Hematopoietic multipotent progenitor cell treated with erythropoietin and hydrocortisone succinate and interleukin-3 and kit ligand, for 15 days (in vitro differentiated cells): ENCODE measurements around the gene LSM2.
A peak's percentile ranks its signal among the peaks of the same experiment; 100 is the strongest.

Source experiments
- DNase-seq: peaks from one replicate; pipeline ENCODE4 v3.0.0-alpha.2; 2015; ENCODE audit warnings: low spot score

LSM2 gene

DNA sequence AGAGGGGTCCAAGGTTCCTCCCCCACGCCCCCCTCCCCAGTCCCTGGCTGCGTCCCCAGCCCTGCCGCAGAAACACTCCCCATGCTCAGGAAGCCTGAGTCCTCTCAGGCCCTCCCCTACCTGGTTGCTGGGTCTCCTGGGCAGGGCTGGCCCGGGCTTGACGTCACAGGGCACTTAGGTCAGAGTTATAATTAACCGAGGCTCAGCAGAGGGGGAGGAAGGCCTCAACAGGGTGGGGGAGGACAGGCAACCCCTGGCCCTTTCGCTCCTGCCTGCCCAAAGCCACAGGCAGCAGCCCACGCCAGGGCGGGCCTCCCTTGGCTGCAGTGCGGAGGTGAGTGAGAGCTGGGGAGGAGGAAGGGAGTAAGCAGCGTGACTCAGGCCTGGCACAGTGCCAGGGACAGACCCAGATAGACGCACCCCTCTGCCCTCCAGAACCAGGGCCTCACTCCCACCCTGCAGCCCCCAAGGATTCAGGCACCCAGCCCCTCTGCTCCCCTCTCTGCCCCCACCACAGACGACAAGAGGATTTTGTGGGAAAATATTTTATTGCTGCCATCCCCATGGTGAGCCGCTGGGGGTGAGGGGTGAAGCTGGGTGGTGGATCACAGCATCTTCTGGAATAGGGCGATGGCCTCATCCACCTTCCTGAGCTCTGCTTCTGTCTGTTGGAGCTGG is 29.6 kb downstream of the LSM2 start, which contains the start of gene VWA7:
Gene VWA7, minus strand, starts transcription at position 340 of the 678 bp plus-strand sequence. CDS start 549 bp downstream, outside the sequence.
- peak; percentile 78 for DNase-seq

DNA sequence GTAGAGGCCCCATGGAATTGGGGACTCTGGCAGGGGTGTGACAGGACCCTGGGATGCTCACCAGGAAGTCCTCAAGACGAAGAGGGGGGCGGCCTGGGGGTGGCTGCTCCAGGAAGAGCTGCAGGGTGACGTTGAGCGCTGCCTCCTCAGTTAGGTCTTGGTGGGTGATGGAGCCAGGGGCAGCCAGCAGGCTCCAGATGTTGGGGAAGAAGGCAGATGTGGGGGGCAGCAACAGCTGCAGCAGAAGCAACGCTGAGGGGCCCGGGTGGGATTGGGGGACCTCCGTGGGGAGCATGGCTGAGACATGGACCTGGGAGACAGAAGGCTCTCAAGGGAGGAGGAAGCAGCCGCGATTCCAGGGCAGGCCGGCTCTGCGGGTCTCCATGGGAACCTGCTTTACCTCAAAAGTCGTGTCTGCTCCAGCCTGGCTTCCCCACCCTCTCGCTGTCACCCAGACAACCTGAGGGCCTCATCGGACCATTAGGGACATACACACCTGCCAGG is 30.2 kb downstream of the LSM2 start:
- no peak for DNase-seq

DNA sequence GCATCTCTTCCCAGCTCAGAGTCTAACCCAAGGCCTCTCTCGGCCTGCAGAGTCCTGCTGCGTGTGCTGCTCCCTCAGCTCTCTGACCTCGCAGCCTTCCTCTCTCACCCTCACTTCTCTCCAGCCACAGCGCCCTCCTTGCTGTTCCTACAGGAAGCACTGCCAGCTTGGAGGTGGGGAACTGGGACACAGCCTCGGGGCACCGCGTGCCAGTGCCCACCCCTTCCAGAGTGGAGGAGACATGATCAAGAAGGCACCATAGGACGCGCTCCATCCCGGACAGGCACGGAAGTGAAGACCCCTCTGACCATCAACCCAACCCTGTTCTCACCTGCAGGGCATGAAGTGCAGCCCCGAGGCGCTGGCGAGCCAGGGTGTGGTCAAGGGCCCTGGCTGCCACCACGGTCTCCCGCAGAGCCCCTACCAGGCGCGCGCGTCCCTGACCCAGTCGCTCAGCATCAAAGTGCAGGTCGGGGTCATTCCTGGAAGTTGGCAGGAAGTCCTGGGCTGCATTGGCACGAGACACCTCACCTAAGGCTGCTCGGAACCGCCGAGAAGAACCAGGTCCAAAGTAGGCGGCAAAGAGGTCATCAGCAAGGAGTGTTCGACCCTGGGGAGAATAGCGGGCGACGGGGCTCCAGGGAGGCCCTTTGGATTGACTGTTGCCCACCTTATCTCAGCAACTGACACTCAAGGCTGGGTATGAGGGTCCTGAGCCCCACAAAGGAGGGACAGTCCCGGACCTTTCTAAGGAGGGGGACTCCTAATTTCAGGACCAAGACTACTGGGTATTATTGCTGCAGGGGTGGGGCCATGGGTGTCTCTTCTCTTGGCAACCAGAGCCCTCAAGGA is 30.9 kb downstream of the LSM2 start:
- DNase-seq = no peak

GRCh38 chr6:31775184-31775583 is 31.6 kb downstream of the LSM2 start:
- peak; percentile 55 for DNase-seq

GRCh38 chr6:31771992-31772358 is 34.8 kb downstream of the LSM2 start:
- no peak for DNase-seq

DNA sequence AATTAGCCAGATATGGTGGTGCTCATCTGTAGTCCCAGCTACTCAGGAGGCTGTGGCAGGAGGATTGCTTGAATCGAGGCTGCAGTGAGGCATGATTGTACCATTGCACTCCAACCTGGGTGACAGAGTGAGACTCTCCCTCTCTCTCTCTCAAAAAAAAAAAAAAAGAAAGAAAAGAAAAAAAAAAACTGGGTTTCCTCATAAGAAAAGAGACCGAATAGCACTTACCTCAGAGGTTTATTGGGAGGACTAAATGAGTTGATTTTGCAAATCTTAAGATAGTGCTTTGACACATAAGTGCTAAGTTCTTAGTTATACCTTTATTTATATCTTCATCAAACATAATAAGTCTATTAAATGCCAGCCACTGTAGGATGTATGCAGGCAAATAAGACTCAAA is 35.9 kb downstream of the LSM2 start:
- no peak for DNase-seq

DNA sequence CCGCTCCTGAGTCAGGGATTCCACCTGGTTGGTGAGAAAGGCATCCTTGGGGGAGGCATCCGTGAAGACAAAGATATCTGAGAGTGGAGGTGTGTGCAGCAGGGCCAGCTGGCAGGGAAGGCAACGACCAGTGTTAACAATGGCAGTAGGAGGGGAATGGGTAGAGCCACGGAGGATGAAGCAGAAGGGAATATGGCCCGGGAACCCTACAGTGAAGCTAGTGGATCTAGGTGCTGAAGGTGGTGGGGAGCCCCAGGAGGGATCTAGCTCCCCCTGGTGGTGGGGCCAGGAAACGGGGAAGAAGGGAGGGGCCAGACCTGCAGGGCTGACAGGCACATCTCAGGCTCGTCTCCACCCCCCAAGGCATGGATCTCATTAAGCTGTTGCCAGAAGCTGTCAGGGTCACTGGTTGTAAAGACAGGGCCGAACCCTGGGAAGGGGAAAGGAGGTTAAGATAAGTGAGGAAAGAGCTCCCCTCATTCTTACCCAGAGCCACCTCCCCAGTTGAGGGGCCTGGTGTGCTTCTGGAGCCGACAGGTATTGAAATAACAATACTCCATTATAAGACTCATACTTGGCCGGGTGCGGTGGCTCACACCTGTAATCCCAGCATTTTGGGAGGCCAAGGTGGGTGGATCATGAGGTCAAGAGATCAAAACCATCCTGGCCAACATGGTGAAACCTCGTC is 36.9 kb downstream of the LSM2 start:
- peak; percentile 91 for DNase-seq

DNA sequence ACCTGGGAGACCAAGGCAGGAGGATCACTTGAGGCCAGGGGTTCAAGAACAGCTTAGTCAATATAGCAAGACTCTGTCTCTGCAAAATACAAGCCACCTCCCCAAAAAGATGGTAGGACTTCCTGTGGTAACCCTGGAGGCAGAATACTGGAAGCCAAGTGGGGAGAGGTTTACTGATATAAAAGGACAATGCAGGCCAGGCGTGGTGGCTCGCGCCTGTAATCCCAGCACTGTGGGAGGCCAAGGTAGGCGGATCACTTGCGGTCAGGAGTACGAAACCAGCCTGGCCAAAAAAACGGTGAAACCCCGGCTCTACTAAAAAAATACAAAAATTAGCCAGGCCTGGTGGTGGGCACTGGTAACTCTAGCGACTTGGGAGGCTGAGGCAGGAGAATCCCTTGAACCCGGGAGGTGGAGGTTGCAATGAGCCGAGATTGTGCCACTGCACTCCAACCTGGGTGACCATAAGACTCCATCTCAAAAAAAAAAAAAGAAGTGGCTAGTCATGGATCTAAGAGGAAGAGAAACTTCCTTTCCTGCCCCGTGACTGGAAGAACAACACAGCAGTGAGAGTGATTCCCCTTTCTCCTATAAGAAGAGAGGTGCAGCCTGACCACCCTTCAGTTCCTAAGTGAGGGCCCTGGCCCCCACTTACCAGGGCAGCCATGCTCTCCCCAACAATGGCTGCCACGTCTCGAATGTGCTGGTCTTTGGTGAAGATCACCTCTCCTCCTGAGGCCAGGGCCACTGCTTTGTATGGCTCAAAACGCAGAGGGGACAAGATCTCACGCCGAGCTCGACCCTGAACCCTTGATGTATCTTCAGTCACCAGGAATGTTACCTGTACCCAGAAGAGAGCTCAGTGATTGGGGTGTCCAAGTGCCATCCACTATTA is 38.2 kb downstream of the LSM2 start:
- DNase-seq = no peak

GRCh38 chr6:31767096-31767645 is 39.6 kb downstream of the LSM2 start:
- no peak for DNase-seq

DNA sequence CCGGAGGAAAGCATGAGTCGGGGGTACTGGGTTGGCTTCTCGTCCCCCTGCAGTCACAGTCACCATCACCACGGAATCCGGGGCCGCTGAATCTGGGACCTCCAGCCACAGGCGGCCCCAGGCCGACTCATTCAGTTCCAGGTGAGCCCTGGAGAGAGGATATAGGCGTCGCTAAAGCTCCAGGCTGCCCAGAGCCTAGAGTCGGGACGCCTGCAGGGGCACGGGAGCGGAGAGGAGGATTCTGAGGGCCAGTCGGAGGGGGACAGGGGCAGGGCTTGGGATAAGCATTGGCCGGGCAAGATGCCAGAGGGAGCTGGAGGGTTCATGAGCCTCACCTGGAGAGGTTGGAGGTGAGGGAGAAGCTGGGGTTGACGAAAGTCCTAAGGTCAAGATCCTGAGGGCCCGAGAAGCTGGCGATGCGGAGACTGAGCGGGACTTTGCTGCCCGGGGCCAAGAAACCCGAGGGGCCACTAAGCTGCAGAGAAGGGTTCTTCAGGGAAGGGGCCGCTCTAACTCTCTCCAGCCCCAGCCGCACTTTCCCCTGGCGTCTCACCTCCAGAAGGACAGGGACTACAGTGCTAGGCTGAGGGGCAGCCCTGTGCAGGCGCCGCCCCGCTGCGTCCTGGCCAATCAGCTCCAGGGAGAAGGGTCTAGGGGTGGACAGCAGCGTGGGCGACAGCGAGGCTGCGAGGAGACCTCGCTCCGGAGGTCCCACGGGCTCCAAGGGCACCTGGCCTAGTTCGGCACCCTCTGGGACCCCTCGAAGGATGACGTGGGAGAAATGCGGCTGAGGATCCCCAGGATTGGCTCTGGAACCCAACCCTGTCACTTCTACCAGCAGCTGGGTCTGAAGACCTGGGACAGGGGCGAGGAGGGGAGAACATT is 40.6 kb downstream of the LSM2 start:
- DNase-seq = no peak

- no peak for DNase-seq
Measured at GRCh38 chr6:31765559-31765909, 41.2 kb downstream of the LSM2 start.

DNA sequence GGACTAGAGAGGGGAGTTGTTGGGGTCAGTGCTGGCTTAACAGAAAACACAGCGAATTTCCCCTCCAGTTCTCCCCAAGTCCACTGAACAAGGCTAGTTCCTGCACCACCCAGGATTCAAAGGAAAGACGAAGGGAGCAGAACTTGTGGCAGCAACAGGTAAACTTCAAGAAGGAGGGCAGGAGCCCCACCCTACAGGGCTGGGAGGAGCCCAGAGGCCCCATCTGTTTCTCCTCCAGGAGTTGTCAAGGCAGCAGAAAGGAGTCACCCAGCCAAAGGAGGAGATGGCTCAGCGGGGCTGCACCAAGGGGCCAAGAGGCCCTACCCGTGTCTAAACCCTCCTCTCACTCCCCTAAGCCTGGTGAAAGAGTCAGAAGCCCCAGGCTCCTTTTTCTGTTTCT is 42.6 kb downstream of the LSM2 start:
- no peak for DNase-seq

GRCh38 chr6:31763619-31763940 is 43.2 kb downstream of the LSM2 start:
- DNase-seq = no peak

DNA sequence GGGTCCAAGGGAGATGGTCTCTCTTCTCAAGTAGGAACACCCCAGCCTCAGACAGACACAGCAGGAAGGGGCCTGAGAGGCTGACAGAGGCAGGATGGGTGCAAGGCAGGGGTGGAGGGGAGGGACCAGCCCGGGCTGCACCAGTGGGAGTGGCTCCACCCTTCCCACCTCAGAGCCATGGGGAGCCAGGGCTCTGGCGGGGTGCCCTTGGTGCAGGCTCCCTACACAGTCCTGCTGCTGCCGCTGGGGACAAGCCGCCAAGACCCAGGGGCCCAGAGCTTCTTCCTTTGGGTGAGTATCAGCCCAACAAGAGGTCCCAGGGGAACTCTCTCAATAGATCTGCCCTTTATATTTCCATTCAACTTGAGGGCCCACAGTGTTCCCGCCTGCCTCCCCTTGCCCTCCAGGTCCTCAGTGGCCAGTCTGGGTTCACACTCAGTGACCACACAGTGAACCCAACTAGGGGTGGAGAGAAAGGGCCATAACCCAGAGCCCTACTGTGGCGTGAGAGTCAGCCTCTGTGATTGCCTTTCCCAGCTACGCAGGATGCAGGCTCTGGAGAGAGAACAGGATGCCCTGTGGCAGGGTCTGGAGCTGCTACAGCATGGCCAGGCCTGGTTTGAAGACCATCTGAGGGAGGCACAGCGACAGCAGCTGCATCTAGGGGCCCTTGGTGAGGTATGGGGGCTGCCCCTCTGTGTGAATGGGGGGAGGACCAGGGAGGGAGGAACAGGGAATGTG is 43.7 kb downstream of the LSM2 start:
- DNase-seq = no peak

DNA sequence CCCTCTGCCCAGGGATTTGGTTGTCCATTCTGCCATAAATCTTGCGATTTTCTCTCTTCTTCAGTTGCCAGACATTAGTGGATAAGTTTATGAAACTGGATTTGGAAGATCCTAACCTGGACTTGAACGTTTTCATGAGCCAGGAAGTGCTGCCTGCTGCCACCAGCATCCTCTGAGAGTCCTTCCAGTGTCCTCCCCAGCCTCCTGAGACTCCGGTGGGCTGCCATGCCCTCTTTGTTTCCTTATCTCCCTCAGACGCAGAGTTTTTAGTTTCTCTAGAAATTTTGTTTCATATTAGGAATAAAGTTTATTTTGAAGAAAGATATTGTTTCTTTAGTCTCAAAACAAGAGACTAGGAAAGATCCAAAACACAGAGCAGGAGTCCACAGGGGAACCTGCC is 44.4 kb downstream of the LSM2 start, which contains the start of gene SAPCD1:
Gene SAPCD1, plus strand, starts transcription at position 301 of the 400 bp plus-strand sequence. CDS start 399 bp downstream, outside the sequence.
- no peak for DNase-seq

- no peak for DNase-seq
Measured at GRCh38 chr6:31761343-31761742, 45.4 kb downstream of the LSM2 start.

GRCh38 chr6:31760790-31761189 is 46.0 kb downstream of the LSM2 start:
- no peak for DNase-seq

GRCh38 chr6:31758281-31758680 is 48.5 kb downstream of the LSM2 start:
- DNase-seq = no peak

DNA sequence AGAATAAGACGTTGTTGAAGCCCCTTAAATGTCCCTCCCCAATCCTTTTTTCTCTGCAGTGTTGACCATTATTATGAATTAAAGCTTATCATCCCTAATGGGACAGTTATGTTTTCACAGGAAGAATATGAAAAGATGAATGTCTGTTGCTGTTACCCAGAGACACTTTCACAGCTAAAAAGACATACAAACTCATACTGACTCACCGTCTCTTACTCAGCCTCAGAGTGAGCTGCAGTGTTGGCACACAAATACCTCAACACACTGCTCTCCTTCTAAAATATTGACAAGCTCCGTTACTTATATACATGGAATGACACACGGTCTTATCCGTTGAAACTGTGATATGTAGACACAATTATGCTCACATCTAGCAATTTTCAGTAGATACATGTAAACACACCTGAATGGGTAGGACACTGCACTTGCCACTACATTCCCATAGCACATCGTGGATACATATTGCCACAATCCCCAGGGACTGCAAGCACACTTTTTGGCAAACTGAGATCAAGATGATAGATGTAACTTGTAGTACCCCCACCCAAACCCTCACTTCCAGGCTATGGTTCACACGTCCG is 53.9 kb downstream of the LSM2 start:
- no peak for DNase-seq
